WTC11 (cell line): ENCODE measurements around the gene RGS14.

ENCODE experiments used
- ATF2 ChIP-seq: sonication (generic); formaldehyde crosslinking; IDR thresholded peaks from 2 replicates; pipeline ENCODE4 v1.8.1; 2022; ENCODE audit warnings: low read depth, missing genetic modification reagents, borderline replicate concordance
- CTCF ChIP-seq: fragments of 200-600 bp; IDR thresholded peaks from 2 replicates; pipeline ENCODE4 v1.8.0; 2022; ENCODE audit warnings: antibody characterized with exemption

- no peak for TF ChIP-seq CTCF
- no peak for TF ChIP-seq ATF2
These were observed 2.1 kb downstream of the RGS14 start for GRCh38 chr5:177359860-177360259.
